Panc1 (cell line): ENCODE results near the gene FBXL22. TPM values are rescaled to one million over a fixed set of nuclear protein-coding genes. Genes with fewer than 3 reads are reported as not detected.

ENCODE experiments used
- ATAC-seq: fragments of 200-7000 bp; cut with Tn5 transposase; 2 replicates; pipeline ENCODE4 v1.9.1; 2020; ENCODE audit warnings: mild to moderate bottlenecking, moderate library complexity
- BruUV-seq: library from RNA; stranded (reverse); fragments of 400-500 nt; replicated peaks from 2 replicates; lab custom pipeline; 2021; lab: Mats Ljungman, UMichigan
- CTCF ChIA-PET: fragments of 300-600 bp; sonication (Branson Sonifier 250); formaldehyde crosslinking; loops from one replicate; lab custom pipeline; 2022; ENCODE audit warnings: antibody characterized with exemption; lab: Charles Lee
- POLR2A ChIA-PET: fragments of 300-600 bp; sonication (Branson Sonifier 250); formaldehyde crosslinking; loops from one replicate; lab custom pipeline; 2022; ENCODE audit warnings: antibody characterized with exemption; lab: Charles Lee
- DNase-seq: peaks from one replicate; pipeline ENCODE4 v3.0.0-alpha.2; 2010; ENCODE audit warnings: low read depth, low spot score
- H3K27ac ChIP-seq: 2 replicates; pipeline ENCODE4 v1.5.1; 2011; ENCODE audit warnings: mild to moderate bottlenecking, low read length, inconsistent platforms
- H3K27me3 ChIP-seq: fragments of 200-500 bp; sonication (Bioruptor generic); 2 replicates; pipeline ENCODE4 v1.6.0; 2014; ENCODE audit warnings: low read length, inconsistent platforms; ENCODE audit not compliant: control insufficient read depth, insufficient read depth
- H3K36me3 ChIP-seq: fragments of 200-500 bp; sonication (Bioruptor generic); 2 replicates; pipeline ENCODE4 v1.5.1; 2014; ENCODE audit warnings: inconsistent platforms, mild to moderate bottlenecking, low read length, moderate library complexity; ENCODE audit not compliant: control insufficient read depth, insufficient read depth
- H3K4me1 ChIP-seq: 2 replicates; pipeline ENCODE4 v1.5.1; 2011; ENCODE audit warnings: inconsistent platforms, mild to moderate bottlenecking, low read length, moderate library complexity; ENCODE audit not compliant: control insufficient read depth, insufficient read depth
- H3K4me3 ChIP-seq, 2 experiments: 2 replicates each; pipeline ENCODE4 v1.5.1; 2011 to 2012; ENCODE audit warnings: low read depth in 2 of 2, low read length in 2 of 2, mild to moderate bottlenecking in 2 of 2, inconsistent platforms in 1 of 2, moderate library complexity in 1 of 2
- H3K9me3 ChIP-seq: fragments of 200-500 bp; sonication (Bioruptor generic); 2 replicates; pipeline ENCODE4 v1.5.1; 2014; ENCODE audit warnings: low read depth, mild to moderate bottlenecking, inconsistent platforms, low read length, moderate library complexity; ENCODE audit not compliant: control insufficient read depth, insufficient read depth
- POLR2AphosphoS5 ChIP-seq: IDR thresholded peaks from 2 replicates; pipeline ENCODE4 v1.6.1; 2012; ENCODE audit warnings: mild to moderate bottlenecking, low read depth, low read length, moderate library complexity
- SIN3A ChIP-seq: IDR thresholded peaks from 2 replicates; pipeline ENCODE4 v1.6.1; 2012; ENCODE audit warnings: low read depth, mild to moderate bottlenecking, low read length, moderate library complexity, borderline replicate concordance; ENCODE audit not compliant: insufficient read depth
- TCF7L2 ChIP-seq: IDR thresholded peaks from 2 replicates; pipeline ENCODE4 v1.6.1; 2011; ENCODE audit warnings: mild to moderate bottlenecking, low read depth, low read length, inconsistent platforms
- in situ Hi-C: cut with HindIII; loops from 2 replicates; pipeline ENCODE4 v1.10.0; 2016; ENCODE audit warnings: low sequenced_read_pairs, low pct_unique_long_range_greater_than_20kb
- intact Hi-C: fragments of 100-400 bp; cut with micrococcal nuclease; formaldehyde crosslinking; loops from one replicate; pipeline ENCODE4 v1.10.0; 2022; ENCODE audit not compliant: unreplicated experiment
- total RNA-seq: library from RNA; stranded (reverse); gene quantifications from one replicate; pipeline ENCODE4 v1.2.1, GENCODE V29; 2021; ENCODE audit not compliant: unreplicated experiment
- TF ChIP-seq, protein P1 (sequence below): fragments of 450-650 bp; IDR thresholded peaks from 2 replicates; pipeline ENCODE4 v1.5.1; 2017; ENCODE audit warnings: mild to moderate bottlenecking
- TF ChIP-seq, protein P2 (sequence below), 2 experiments: IDR thresholded peaks; 2 replicates each; pipeline ENCODE4 v1.6.1; 2011 to 2012; ENCODE audit warnings: low read depth in 2 of 2, control low read depth in 1 of 2, low read length in 1 of 2, mild to moderate bottlenecking in 1 of 2, moderate library complexity in 1 of 2; ENCODE audit not compliant: insufficient read depth in 1 of 2

The FBXL22 gene
- total RNA-seq, 1 experiment from 2014 or later: 0.54 TPM

DNA sequence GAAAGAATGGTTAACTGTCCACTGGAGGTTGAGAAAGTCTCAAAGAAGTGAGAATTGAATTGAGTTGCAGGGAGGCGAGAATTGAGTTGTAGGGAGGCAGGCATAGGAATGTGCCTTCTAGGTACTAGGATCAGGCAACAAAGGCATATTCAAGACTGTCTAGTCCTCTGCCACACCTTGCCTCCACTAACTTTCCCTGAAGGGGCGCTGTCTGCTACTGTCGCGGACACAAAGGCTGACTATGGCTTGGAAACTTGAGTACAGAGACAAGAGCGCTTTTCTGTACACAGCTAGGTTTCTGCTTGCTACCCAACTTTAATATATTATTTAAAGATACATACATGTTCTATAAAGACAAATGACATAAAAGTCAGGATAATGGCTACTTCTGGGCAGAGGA is 10.4 kb upstream of the FBXL22 start:
- no peak for ATAC-seq
- no peak overlapping the region for H3K4me3 ChIP-seq
- H3K4me1 ChIP-seq: peaks cover 9% of the 10 kb centered on the region; the same call in 1 of the 2 replicates
- in situ Hi-C loops: no loop called here
- ChIA-PET POLR2A (no interaction called here), CTCF (no interaction called here)
- TF ChIP-seq POLR2AphosphoS5 (no peak), SIN3A (no peak), TCF7L2 (no peak)
- TF ChIP-seq, protein P1, sequence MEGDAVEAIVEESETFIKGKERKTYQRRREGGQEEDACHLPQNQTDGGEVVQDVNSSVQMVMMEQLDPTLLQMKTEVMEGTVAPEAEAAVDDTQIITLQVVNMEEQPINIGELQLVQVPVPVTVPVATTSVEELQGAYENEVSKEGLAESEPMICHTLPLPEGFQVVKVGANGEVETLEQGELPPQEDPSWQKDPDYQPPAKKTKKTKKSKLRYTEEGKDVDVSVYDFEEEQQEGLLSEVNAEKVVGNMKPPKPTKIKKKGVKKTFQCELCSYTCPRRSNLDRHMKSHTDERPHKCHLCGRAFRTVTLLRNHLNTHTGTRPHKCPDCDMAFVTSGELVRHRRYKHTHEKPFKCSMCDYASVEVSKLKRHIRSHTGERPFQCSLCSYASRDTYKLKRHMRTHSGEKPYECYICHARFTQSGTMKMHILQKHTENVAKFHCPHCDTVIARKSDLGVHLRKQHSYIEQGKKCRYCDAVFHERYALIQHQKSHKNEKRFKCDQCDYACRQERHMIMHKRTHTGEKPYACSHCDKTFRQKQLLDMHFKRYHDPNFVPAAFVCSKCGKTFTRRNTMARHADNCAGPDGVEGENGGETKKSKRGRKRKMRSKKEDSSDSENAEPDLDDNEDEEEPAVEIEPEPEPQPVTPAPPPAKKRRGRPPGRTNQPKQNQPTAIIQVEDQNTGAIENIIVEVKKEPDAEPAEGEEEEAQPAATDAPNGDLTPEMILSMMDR: no peak
- TF ChIP-seq, protein P2, sequence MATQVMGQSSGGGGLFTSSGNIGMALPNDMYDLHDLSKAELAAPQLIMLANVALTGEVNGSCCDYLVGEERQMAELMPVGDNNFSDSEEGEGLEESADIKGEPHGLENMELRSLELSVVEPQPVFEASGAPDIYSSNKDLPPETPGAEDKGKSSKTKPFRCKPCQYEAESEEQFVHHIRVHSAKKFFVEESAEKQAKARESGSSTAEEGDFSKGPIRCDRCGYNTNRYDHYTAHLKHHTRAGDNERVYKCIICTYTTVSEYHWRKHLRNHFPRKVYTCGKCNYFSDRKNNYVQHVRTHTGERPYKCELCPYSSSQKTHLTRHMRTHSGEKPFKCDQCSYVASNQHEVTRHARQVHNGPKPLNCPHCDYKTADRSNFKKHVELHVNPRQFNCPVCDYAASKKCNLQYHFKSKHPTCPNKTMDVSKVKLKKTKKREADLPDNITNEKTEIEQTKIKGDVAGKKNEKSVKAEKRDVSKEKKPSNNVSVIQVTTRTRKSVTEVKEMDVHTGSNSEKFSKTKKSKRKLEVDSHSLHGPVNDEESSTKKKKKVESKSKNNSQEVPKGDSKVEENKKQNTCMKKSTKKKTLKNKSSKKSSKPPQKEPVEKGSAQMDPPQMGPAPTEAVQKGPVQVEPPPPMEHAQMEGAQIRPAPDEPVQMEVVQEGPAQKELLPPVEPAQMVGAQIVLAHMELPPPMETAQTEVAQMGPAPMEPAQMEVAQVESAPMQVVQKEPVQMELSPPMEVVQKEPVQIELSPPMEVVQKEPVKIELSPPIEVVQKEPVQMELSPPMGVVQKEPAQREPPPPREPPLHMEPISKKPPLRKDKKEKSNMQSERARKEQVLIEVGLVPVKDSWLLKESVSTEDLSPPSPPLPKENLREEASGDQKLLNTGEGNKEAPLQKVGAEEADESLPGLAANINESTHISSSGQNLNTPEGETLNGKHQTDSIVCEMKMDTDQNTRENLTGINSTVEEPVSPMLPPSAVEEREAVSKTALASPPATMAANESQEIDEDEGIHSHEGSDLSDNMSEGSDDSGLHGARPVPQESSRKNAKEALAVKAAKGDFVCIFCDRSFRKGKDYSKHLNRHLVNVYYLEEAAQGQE (IDR thresholded peaks at IDR 0.05; ENCODE audit: insufficient read depth in 1 of 2, low read depth in 2 of 2, low read length in 1 of 2): no peak
- H3K27ac ChIP-seq: no peak overlapping the region
- intact Hi-C loops: no loop called here
- DNase-seq: no peak
- no TSS peak for BruUV-seq
- H3K36me3 ChIP-seq: peaks cover 18% of the 10 kb centered on the region
- H3K27me3 ChIP-seq: no peaks in the 10 kb centered on the region
- no peaks in the 10 kb centered on the region for H3K9me3 ChIP-seq

DNA sequence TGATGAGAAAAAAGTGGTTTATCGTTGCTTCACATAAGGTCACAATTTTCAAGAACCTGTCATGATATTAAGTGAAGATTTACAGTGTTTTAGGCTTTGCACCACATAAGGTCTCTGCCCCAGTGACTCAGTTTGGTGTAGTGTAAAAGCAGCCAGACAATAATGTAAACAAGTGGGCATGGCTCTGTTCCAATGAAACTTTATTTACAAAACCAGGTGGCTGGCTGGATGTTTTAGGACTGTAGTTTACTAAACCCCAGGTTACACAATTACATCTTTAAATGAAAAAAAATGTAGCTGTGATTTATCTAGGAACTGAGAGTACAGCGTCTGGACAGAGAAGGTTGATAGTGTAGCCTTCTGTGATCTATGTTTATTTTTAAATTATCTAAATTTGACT is 9.7 kb upstream of the FBXL22 start:
- ChIA-PET CTCF (no interaction called here), POLR2A (no interaction called here)
- no TSS peak for BruUV-seq
- TF ChIP-seq, protein P2 (IDR thresholded peaks at IDR 0.05; ENCODE audit: insufficient read depth in 1 of 2, low read depth in 2 of 2, low read length in 1 of 2): no peak
- no peak for TF ChIP-seq SIN3A
- TF ChIP-seq, protein P1: no peak
- TF ChIP-seq TCF7L2: no peak
- TF ChIP-seq POLR2AphosphoS5: no peak
- in situ Hi-C loops: no loop called here
- Histone ChIP-seq H3K4me3 (no peak overlapping the region), H3K4me1 (peaks cover 9% of the 10 kb centered on the region; the same call in 1 of the 2 replicates), H3K27me3 (no peaks in the 10 kb centered on the region), H3K27ac (no peak overlapping the region), H3K36me3 (peaks cover 18% of the 10 kb centered on the region), H3K9me3 (no peaks in the 10 kb centered on the region)
- intact Hi-C loops: no loop called here
- DNase-seq (no peak), ATAC-seq (no peak)
